Neuronal stem cell (in vitro differentiated cells): ENCODE measurements around the gene ARHGAP24.

Experiments
- DNase-seq: peaks from one replicate; pipeline ENCODE4 v3.0.0-alpha.2; 2013; ENCODE audit warnings: low spot score
- H2AFZ ChIP-seq: one replicate; pipeline ENCODE4 v1.6.1; 2013; ENCODE audit warnings: mild to moderate bottlenecking, low read length, inconsistent platforms
- H2AK5ac ChIP-seq: 2 replicates; pipeline ENCODE4 v1.6.1; 2013; ENCODE audit warnings: low read depth, mild to moderate bottlenecking, inconsistent platforms, low read length, moderate library complexity, mixed read lengths
- H2BK120ac ChIP-seq: 2 replicates; pipeline ENCODE4 v1.6.1; 2013; ENCODE audit warnings: low read depth, mild to moderate bottlenecking, inconsistent platforms, low read length, moderate library complexity, mixed read lengths
- H2BK12ac ChIP-seq: one replicate; pipeline ENCODE4 v1.6.1; 2013; ENCODE audit warnings: low read length, inconsistent platforms
- H2BK15ac ChIP-seq: 2 replicates; pipeline ENCODE4 v1.6.1; 2013; ENCODE audit warnings: mild to moderate bottlenecking, low read length, inconsistent platforms, mixed read lengths
- H2BK5ac ChIP-seq: one replicate; pipeline ENCODE4 v1.6.1; 2013; ENCODE audit warnings: inconsistent platforms, mild to moderate bottlenecking, low read length, moderate library complexity
- H3K14ac ChIP-seq: one replicate; pipeline ENCODE4 v1.6.1; 2013; ENCODE audit warnings: low read length, inconsistent platforms
- H3K18ac ChIP-seq: 2 replicates; pipeline ENCODE4 v1.6.1; 2013; ENCODE audit warnings: low read length, inconsistent platforms
- H3K23ac ChIP-seq: 2 replicates; pipeline ENCODE4 v1.6.1; 2013; ENCODE audit warnings: low read depth, mild to moderate bottlenecking, mixed read lengths, low read length, inconsistent platforms; ENCODE audit not compliant: poor library complexity
- H3K27ac ChIP-seq: replicated peaks from 3 replicates; pipeline ENCODE4 v1.5.1; 2013; ENCODE audit warnings: low read length, inconsistent platforms
- H3K27me3 ChIP-seq, 3 experiments: 2 replicates each; pipeline ENCODE4 v1.6.1; 2013; ENCODE audit warnings: low read length in 3 of 3, mild to moderate bottlenecking in 2 of 3, inconsistent platforms in 1 of 3, low read depth in 1 of 3, mixed read lengths in 1 of 3, moderate library complexity in 1 of 3; ENCODE audit not compliant: control insufficient read depth in 3 of 3, insufficient read depth in 3 of 3
- H3K36me3 ChIP-seq, 2 donors: replicated peaks in 1 of 2; 2 replicates each; pipeline ENCODE4 v1.6.1; 2013; ENCODE audit warnings: low read length in 2 of 2; ENCODE audit not compliant: control insufficient read depth in 2 of 2, insufficient read depth in 2 of 2
- H3K4ac ChIP-seq: 2 replicates; pipeline ENCODE4 v1.6.1; 2013; ENCODE audit warnings: inconsistent platforms, mild to moderate bottlenecking, low read length, moderate library complexity
- H3K4me1 ChIP-seq, 2 donors: 1 replicate in 1 of 2; 2 replicates in 1 of 2; pipeline ENCODE4 v1.6.1; 2013; ENCODE audit warnings: low read length in 2 of 2, low read depth in 1 of 2; ENCODE audit not compliant: control insufficient read depth in 2 of 2, insufficient read depth in 1 of 2
- H3K4me2 ChIP-seq: one replicate; pipeline ENCODE4 v1.6.1; 2013; ENCODE audit warnings: mild to moderate bottlenecking, low read length, inconsistent platforms; ENCODE audit not compliant: insufficient read depth, poor library complexity, severe bottlenecking
- H3K4me3 ChIP-seq, 2 donors: 2 replicates each; pipeline ENCODE4 v1.5.1; 2013; ENCODE audit warnings: low read length in 2 of 2, mild to moderate bottlenecking in 2 of 2, inconsistent platforms in 1 of 2, moderate library complexity in 1 of 2
- H3K79me1 ChIP-seq: one replicate; pipeline ENCODE4 v1.6.1; 2013; ENCODE audit warnings: low read depth, mild to moderate bottlenecking, inconsistent platforms, low read length, moderate library complexity
- H3K9ac ChIP-seq: one replicate; pipeline ENCODE4 v1.6.1; 2013; ENCODE audit warnings: mild to moderate bottlenecking, low read depth, low read length, inconsistent platforms; ENCODE audit not compliant: poor library complexity
- H3K9me3 ChIP-seq, 2 donors: replicated peaks in 1 of 2; 2 replicates each; pipeline versions ENCODE3 to v1.6.1; 2013; ENCODE audit warnings: low read length in 2 of 2, mild to moderate bottlenecking in 2 of 2, inconsistent platforms in 1 of 2, low read depth in 1 of 2, mixed read lengths in 1 of 2, moderate library complexity in 1 of 2; ENCODE audit not compliant: control insufficient read depth in 2 of 2, insufficient read depth in 1 of 2
- H4K8ac ChIP-seq: one replicate; pipeline ENCODE4 v1.6.1; 2013; ENCODE audit warnings: low read depth, mild to moderate bottlenecking, inconsistent platforms, low read length, moderate library complexity
- H4K91ac ChIP-seq: one replicate; pipeline ENCODE4 v1.6.1; 2013; ENCODE audit warnings: low read length, low read depth, mild to moderate bottlenecking, inconsistent platforms; ENCODE audit not compliant: poor library complexity
- WGBS, 2 donors: extraction: QIAGEN DNeasy Blood & Tissue Kit; methylation state at CpG; one replicate each; pipeline ENCODE4 v1.1.7; 2013; ENCODE audit warnings: missing lambda C conversion rate in 2 of 2, mixed read lengths in 1 of 2; ENCODE audit not compliant: insufficient read length in 2 of 2, insufficient replicate concordance in 1 of 2; ENCODE audit errors: extremely low coverage in 2 of 2; 5-methylcytosine and 5-hydroxymethylcytosine counted together

Gene ARHGAP24

DNA sequence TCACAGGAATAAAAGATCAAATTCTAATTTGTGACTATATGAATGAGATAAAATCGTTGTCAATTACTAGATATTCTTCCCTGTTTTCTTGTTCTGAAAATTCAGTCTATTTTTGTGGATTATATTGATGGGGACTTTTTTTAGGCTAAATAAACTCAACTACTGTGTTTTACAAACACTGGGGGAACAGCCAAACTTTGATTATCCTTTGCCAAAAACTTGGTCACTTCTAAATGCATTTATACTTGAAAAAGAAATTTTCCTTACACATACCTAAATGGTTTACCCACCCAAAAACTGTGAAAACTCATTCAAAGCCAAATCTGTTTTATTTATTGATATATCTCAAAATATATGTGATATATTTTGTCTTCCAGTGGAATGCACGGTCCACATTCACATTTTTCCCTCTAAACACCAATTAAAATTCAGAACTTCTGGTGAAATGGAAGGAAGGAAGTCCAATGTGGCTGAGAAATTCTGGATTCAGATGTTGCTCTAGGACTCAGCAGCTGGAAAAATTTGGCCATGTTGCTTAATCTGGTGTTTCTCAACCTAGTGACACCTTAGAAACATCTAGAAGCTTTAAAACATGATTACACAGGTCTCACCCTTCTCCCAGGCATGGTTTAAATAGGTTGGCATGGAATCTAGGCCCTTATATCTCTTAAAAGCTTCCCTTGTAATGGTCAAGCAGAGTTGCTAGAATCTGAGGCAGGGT, 28.6 kb upstream of the ARHGAP24 start:
- H3K27ac ChIP-seq: no peak overlapping the region
- no peak overlapping the region for H3K18ac ChIP-seq
- H3K9ac ChIP-seq: no peak overlapping the region
- H2AK5ac ChIP-seq: no peak overlapping the region
- H3K27me3 ChIP-seq: no peaks in the 10 kb centered on the region
- no peak overlapping the region for H3K4ac ChIP-seq
- no peak overlapping the region for H3K14ac ChIP-seq
- H3K4me1 ChIP-seq: no peaks in the 10 kb centered on the region
- H2BK15ac ChIP-seq: no peak overlapping the region
- no peak for DNase-seq
- no peak overlapping the region for H4K91ac ChIP-seq
- no peak overlapping the region for H2BK12ac ChIP-seq
- H3K4me2 ChIP-seq: no peak overlapping the region
- no peak overlapping the region for H2BK5ac ChIP-seq
- no peaks in the 10 kb centered on the region for H3K79me1 ChIP-seq
- no peak overlapping the region for H4K8ac ChIP-seq
- no CpG with 5 or more reads among the region's 2 CpGs for whole genome bisulfite sequencing, 2 donors
- H3K4me3 ChIP-seq: no peak overlapping the region
- no peaks in the 10 kb centered on the region for H3K36me3 ChIP-seq
- H3K23ac ChIP-seq: no peak overlapping the region
- H2AFZ ChIP-seq: no peak overlapping the region
- no peak overlapping the region for H2BK120ac ChIP-seq
- no peaks in the 10 kb centered on the region for H3K9me3 ChIP-seq

DNA sequence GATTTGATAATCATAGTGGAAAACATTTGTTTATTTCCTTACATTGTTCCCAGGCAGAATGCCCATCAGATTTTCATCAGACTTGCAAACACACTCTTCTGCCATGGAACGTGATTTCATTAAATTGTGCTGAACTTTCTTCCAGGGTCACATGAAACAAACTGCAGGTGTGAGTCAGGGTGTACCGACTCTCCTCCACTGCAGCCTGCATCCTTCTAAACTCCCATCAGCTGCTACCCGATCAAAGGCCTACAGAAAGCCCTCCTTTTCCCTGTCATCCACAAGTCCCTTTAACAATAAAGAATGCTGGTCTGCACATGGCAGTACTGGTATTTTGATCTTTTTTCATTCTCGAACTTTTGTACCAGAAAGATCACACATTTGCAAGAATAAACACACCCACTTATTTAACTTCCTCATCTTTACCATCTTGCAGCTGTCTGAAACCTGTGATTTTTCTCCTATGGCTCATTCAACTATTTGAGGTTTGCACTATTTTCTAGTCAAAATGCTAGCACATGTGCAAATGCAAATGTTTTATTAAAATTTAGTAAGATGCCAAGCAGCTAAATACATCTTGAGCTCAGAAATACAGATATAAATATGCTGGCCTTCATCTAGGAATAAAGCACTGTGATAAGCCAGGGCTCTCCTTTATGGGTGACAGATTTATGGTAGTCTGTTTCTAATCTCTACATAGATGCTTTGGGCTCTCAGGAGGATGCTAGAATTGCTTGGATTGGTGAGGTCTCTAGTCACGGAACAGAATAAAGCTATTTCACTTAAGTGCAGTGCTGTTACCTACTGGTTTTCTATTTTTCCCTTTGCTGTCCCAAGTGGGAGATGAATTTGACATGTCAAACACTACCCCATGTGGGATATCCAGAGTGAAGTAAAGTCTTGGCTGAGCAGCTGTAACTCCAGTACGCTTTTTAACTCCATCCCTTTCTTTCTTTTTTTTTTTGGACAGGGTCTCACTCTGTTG, 25.8 kb upstream of the ARHGAP24 start:
- WGBS, 2 donors: no CpG with 5 or more reads among the region's 6 CpGs
- no peak for DNase-seq
- Histone ChIP-seq H3K14ac (no peak overlapping the region), H3K4me2 (no peak overlapping the region), H3K9me3 (no peaks in the 10 kb centered on the region), H2BK15ac (no peak overlapping the region), H3K9ac (no peak overlapping the region), H2BK5ac (no peak overlapping the region), H4K91ac (no peak overlapping the region), H3K23ac (no peak overlapping the region), H3K4me1 (no peaks in the 10 kb centered on the region), H2AK5ac (no peak overlapping the region), H3K27ac (no peak overlapping the region), H2BK120ac (no peak overlapping the region), H3K4me3 (no peak overlapping the region), H4K8ac (no peak overlapping the region), H2AFZ (no peak overlapping the region), H3K36me3 (no peaks in the 10 kb centered on the region), H3K27me3 (no peaks in the 10 kb centered on the region), H3K4ac (no peak overlapping the region), H3K18ac (no peak overlapping the region), H2BK12ac (no peak overlapping the region), H3K79me1 (no peaks in the 10 kb centered on the region)

GRCh38 chr4:85452058-85452731, 22.8 kb upstream of the ARHGAP24 start:
- Histone ChIP-seq H3K9me3 (no peaks in the 10 kb centered on the region), H2BK120ac (no peak overlapping the region), H3K4me1 (no peaks in the 10 kb centered on the region), H3K4ac (no peak overlapping the region), H2AK5ac (no peak overlapping the region), H2BK12ac (no peak overlapping the region), H2AFZ (no peak overlapping the region), H3K18ac (no peak overlapping the region), H3K14ac (no peak overlapping the region), H3K4me3 (no peak overlapping the region), H3K27ac (no peak overlapping the region), H2BK5ac (no peak overlapping the region), H3K4me2 (no peak overlapping the region), H3K79me1 (no peaks in the 10 kb centered on the region), H3K23ac (no peak overlapping the region), H4K91ac (no peak overlapping the region), H3K36me3 (no peaks in the 10 kb centered on the region), H3K27me3 (no peaks in the 10 kb centered on the region), H3K9ac (no peak overlapping the region), H2BK15ac (no peak overlapping the region), H4K8ac (no peak overlapping the region)
- DNase-seq: no peak
- no CpG with 5 or more reads among the region's 3 CpGs for WGBS, 2 donors

- Histone ChIP-seq H3K9ac (no peak overlapping the region), H2BK120ac (no peak overlapping the region), H3K27me3 (no peaks in the 10 kb centered on the region), H2AFZ (no peak overlapping the region), H3K4ac (no peak overlapping the region), H3K14ac (no peak overlapping the region), H3K27ac (no peak overlapping the region), H2BK5ac (no peak overlapping the region), H3K18ac (no peak overlapping the region), H2AK5ac (no peak overlapping the region), H3K4me2 (no peak overlapping the region), H3K9me3 (no peaks in the 10 kb centered on the region), H3K4me1 (no peaks in the 10 kb centered on the region), H4K8ac (no peak overlapping the region), H3K79me1 (no peaks in the 10 kb centered on the region), H3K4me3 (no peak overlapping the region), H3K23ac (no peak overlapping the region), H2BK12ac (no peak overlapping the region), H2BK15ac (no peak overlapping the region), H3K36me3 (no peaks in the 10 kb centered on the region), H4K91ac (no peak overlapping the region)
- no peak for DNase-seq
These were observed 19.0 kb upstream of the ARHGAP24 start for GRCh38 chr4:85455942-85456341.
